Measurements from ENCODE around the gene MDN1. TPM values are rescaled to one million over a fixed set of nuclear protein-coding genes. Genes with fewer than 3 reads are reported as not detected.

Gene MDN1
- total RNA-seq, 4 donors from 2014 or later = 7.1 to 46.5 (median 34.5) TPM

GRCh38 chr6:89840538-89840937, 20.9 kb upstream of the MDN1 start:
- H3K9me3 ChIP-seq = no peaks in the 10 kb centered on the region
- H3K36me3 ChIP-seq = no peaks in the 10 kb centered on the region
- no peaks in the 10 kb centered on the region for H3K4me1 ChIP-seq
- no peak for DNase-seq
- H3K27ac ChIP-seq = no peak overlapping the region
- intact Hi-C loops (cut with DNase I; ENCODE audit: low total_unique reads) = no loop called here
- no peak overlapping the region for H3K4me3 ChIP-seq
- H3K27me3 ChIP-seq = no peaks in the 10 kb centered on the region
- no peak for TF ChIP-seq CTCF (IDR thresholded peaks at IDR 0.05)

GRCh38 chr6:89836639-89837222, 17.1 kb upstream of the MDN1 start:
- Histone ChIP-seq H3K9me3 (no peaks in the 10 kb centered on the region), H3K4me3 (no peak overlapping the region), H3K36me3 (no peaks in the 10 kb centered on the region), H3K27ac (no peak overlapping the region), H3K4me1 (no peaks in the 10 kb centered on the region), H3K27me3 (no peaks in the 10 kb centered on the region)
- TF ChIP-seq CTCF (IDR thresholded peaks at IDR 0.05) = no peak
- TF ChIP-seq POLR2A (IDR thresholded peaks at IDR 0.05) = no peak
- DNase-seq = no peak
- intact Hi-C loops (cut with DNase I; ENCODE audit: low total_unique reads) = no loop called here

GRCh38 chr6:89834884-89835792, 15.5 kb upstream of the MDN1 start:
- intact Hi-C loops (cut with DNase I; ENCODE audit: low total_unique reads) = no loop called here
- no peaks in the 10 kb centered on the region for H3K36me3 ChIP-seq
- no peak overlapping the region for H3K27ac ChIP-seq

GRCh38 chr6:89830170-89830809, 10.7 kb upstream of the MDN1 start:
- TF ChIP-seq CTCF (IDR thresholded peaks at IDR 0.05) (no peak), POLR2A (IDR thresholded peaks at IDR 0.05) (no peak)
- no peak for DNase-seq

More at GRCh38 chr6:89834884-89835792, 15.5 kb upstream of the MDN1 start:
- no peaks in the 10 kb centered on the region for H3K27me3 ChIP-seq
- peaks cover 0 to 8% of the 10 kb centered on the region in 2 donors for H3K4me1 ChIP-seq
- TF ChIP-seq CTCF (IDR thresholded peaks at IDR 0.05) (no peak), POLR2A (IDR thresholded peaks at IDR 0.05) (no peak)
- no peak for DNase-seq
- H3K9me3 ChIP-seq = no peaks in the 10 kb centered on the region
- H3K4me3 ChIP-seq = no peak overlapping the region

More at GRCh38 chr6:89830170-89830809, 10.7 kb upstream of the MDN1 start:
- Histone ChIP-seq H3K9me3 (no peaks in the 10 kb centered on the region), H3K27me3 (no peaks in the 10 kb centered on the region), H3K27ac (peak overlapping the region; percentile 58 to 84), H3K4me3 (peak overlapping the region; percentile 58 to 81), H3K4me1 (peaks cover 0 to 8% of the 10 kb centered on the region in 2 donors), H3K36me3 (no peaks in the 10 kb centered on the region)
- intact Hi-C loops (cut with DNase I; ENCODE audit: low total_unique reads) = no loop called here

All from uterus (tissue), 4 donors.